Sigmoid colon (tissue), 4 donors: ENCODE results near the gene SDR9C7.

Source experiments
- EP300 ChIP-seq, 4 donors: sonication (generic); formaldehyde crosslinking; IDR thresholded peaks; one replicate each; pipeline ENCODE4 v1.6.1; 2017; ENCODE audit warnings: antibody characterized with exemption in 4 of 4
- POLR2A ChIP-seq, 2 donors: fragments of 450-650 bp; IDR thresholded peaks; one replicate each; pipeline ENCODE4 v1.6.1; 2016; ENCODE audit warnings: antibody characterized with exemption in 2 of 2, mild to moderate bottlenecking in 2 of 2, moderate library complexity in 2 of 2
- POLR2AphosphoS5 ChIP-seq, 4 donors: sonication (generic); formaldehyde crosslinking; IDR thresholded peaks; one replicate each; pipeline ENCODE4 v1.6.1; 2017; ENCODE audit warnings: antibody characterized with exemption in 4 of 4
- TF ChIP-seq, protein P1 (sequence below), 4 experiments: fragments of 450-650 bp in 3 of 4; fragments of 200-600 bp in 1 of 4; IDR thresholded peaks; one replicate each; pipeline ENCODE4 v1.5.1; 2016 to 2019; ENCODE audit warnings: antibody characterized with exemption in 4 of 4, mild to moderate bottlenecking in 3 of 4, moderate library complexity in 2 of 4

DNA sequence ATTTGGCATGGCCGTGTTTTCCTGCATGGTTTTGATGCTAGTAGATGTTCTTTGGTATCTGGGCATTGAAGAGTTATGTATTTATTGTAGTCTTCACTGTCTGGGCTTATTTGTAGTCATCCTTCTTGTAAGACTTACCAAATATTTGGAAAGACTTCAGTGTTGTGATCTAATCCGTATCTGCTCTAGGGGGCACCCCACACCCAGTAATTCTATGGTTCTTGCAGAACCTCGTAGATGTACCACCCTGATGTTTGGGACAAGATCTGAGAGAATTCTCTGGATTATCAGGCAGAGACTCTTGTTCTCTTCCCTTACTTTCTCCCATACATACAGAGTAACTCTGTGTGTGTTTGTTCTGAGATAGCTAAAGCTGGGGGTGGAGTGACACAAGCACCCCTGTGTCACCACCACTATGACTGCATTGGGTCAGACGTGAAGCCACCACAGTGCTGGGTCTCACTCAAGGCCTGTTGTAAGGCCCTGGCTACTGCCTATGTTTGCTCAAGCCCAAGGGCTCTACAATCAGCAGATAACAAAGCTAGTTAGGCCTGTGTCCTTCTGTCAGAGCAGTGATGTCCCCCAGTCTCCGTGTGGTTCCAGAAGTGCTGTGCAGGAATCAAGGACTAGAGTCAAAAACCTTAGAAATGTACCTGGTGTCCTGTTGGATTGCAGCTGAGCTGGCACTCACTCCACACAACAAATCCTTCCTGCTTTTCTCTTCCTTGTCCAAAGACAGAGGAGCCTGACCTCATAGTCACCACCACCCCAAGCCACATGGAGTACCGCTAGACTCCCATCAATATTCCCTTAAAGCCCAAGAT lies 13.6 kb upstream of the SDR9C7 start:
- TF ChIP-seq, protein P1, sequence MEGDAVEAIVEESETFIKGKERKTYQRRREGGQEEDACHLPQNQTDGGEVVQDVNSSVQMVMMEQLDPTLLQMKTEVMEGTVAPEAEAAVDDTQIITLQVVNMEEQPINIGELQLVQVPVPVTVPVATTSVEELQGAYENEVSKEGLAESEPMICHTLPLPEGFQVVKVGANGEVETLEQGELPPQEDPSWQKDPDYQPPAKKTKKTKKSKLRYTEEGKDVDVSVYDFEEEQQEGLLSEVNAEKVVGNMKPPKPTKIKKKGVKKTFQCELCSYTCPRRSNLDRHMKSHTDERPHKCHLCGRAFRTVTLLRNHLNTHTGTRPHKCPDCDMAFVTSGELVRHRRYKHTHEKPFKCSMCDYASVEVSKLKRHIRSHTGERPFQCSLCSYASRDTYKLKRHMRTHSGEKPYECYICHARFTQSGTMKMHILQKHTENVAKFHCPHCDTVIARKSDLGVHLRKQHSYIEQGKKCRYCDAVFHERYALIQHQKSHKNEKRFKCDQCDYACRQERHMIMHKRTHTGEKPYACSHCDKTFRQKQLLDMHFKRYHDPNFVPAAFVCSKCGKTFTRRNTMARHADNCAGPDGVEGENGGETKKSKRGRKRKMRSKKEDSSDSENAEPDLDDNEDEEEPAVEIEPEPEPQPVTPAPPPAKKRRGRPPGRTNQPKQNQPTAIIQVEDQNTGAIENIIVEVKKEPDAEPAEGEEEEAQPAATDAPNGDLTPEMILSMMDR (IDR thresholded peaks at IDR 0.05), result no peak
- TF ChIP-seq POLR2AphosphoS5 (IDR thresholded peaks at IDR 0.05) (no peak), POLR2A (IDR thresholded peaks at IDR 0.05) (no peak), EP300 (IDR thresholded peaks at IDR 0.05) (no peak)
